22Rv1 (cell line): ENCODE measurements around the gene DSG1.
A peak's percentile ranks its signal among the peaks of the same experiment; 100 is the strongest.

ENCODE experiments used
- H3K27ac ChIP-seq: fragments of 450-650 bp; 2 replicates; pipeline ENCODE4 v1.5.1; 2017
- CTCF ChIP-seq: fragments of 450-650 bp; IDR thresholded peaks from 2 replicates; pipeline ENCODE4 v1.5.1; 2017; ENCODE audit warnings: mild to moderate bottlenecking
- ZFX ChIP-seq: fragments of 450-650 bp; IDR thresholded peaks from 2 replicates; pipeline ENCODE4 v1.6.1; 2017; ENCODE audit warnings: antibody characterized with exemption, borderline replicate concordance

DSG1 gene

DNA sequence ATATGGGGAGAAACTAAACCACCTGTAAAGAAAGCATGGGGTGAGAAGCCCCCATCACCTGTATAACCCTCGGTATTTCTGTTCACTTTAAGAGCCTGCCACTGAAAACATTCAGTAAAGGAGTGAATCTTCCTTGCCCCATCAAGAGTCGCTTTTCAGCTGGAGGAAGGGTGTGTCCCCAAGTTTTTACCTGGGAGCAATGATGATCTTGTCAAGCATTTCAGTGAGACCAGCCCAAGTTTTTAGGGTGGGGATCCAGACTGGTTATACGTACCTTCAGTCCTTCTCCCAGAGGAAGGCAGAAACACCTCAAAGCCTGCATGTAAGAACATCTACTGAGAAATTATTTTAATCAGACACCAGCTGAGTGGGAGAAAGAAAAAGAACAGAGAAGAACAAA, at the start of gene DSG1:
DSG1 (plus strand) TSS at position 301 of the 400 bp plus-strand sequence. CDS start 141 bp downstream, outside the sequence.
- H3K27ac ChIP-seq = no peak within 1 kb of the TSS
- TF ChIP-seq CTCF (no peak), ZFX (no peak)

DNA sequence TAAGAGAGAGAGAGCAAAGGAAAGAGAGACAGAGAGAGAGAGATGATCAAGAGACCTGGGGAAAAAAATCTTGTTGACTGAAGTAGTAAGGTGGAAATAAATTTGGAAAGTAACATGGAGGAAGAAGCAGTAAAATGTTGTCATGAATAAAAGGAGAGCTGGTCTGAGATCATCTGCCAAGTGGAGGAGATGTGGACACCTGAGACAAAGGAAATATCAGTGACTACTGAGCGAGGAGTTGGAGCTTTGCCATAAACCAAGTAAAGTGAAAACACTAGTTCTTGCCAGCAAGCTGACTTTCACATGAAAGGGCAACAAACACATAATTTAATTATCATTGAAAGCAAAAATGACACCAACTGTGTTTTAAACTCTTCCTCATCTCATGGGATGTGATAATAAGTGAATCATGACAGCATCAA, 49.0 kb upstream of the DSG1 start:
- H3K27ac ChIP-seq = no peak overlapping the region
- TF ChIP-seq CTCF (no peak), ZFX (no peak)

- no peak overlapping the region for H3K27ac ChIP-seq
Observed at GRCh38 chr18:31269566-31269965, 48.4 kb upstream of the DSG1 start.

DNA sequence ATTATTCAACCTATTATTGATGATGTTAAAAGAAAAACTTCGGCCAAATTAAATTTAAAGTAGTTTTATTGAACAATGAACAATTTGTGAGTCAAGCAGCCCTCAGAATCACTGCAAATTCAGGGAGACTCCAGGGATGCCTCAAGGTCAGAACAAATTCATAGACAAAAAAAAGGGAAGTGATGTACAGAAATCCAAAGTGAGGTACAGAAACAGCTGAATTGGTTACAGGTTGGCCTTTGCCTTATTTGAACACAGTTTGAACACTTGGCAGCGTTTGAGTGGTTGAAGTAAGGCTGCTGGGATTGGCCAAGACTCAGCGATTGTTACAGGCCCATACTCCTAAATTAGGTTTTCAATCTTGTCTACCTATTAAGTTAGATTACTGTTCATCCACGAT, 47.4 kb upstream of the DSG1 start:
- TF ChIP-seq ZFX = no peak
- TF ChIP-seq CTCF = no peak
- H3K27ac ChIP-seq = no peak overlapping the region

More at GRCh38 chr18:31269566-31269965, 48.4 kb upstream of the DSG1 start:
- TF ChIP-seq CTCF (no peak), ZFX (no peak)

- peak overlapping the region; percentile 29 for H3K27ac ChIP-seq
- TF ChIP-seq ZFX (no peak), CTCF (no peak)
Observed at GRCh38 chr18:31273812-31274527, 44.0 kb upstream of the DSG1 start.

DNA sequence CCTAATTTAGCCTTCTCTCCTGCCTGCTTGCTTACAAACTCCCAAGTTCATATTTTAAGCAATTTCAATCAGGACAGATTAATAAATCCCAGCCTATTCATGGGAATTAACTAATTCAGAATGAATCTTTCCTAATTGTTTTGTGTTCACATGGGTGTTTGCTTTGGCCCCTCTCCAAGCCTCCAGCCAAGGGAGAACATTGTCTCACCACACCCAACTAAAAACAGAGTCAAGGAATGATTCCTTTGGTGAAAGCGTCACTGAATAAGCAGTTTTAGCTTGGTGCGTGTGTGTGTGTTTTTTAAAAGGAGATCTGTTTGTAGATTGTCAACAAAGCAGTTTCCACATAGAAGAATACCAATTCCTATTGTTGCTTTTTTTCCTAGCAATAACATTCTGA, 43.0 kb upstream of the DSG1 start:
- TF ChIP-seq CTCF = no peak
- TF ChIP-seq ZFX = no peak
- H3K27ac ChIP-seq = peak overlapping the region; percentile 29

DNA sequence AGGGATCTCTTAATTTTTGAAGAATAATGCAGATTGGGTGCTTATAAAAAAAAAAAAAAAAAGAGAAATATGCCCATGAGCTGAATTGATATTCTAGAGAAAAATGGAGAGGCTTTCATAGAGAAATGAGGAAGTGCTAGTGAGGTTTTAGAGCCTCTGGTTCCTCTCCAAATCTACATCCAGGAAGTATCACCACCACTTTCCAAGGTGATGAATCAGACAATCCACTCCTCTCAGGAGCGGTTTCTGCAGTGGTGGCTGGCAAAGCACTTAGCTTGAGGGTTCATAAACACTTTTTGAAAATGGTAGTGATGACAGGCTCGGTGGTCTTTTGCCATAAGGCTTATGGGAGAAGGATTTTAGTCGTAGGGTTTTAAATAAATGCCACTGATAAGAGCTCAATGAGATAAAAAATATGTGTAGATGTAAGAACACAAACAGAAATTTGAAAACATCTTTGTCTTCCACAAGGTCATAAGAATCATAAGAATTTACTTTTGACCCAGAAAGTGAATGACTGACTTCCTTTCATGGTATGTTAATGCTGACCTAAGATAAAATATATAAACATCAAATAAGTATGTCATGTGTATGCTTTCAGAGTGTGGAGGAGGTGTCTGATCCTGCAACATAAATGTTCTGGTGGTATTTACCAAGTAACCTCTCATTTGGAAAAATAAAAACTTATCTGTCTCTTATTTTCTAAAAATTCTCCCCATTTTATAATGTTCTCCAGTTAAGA, 42.1 kb upstream of the DSG1 start:
- H3K27ac ChIP-seq = peak overlapping the region; percentile 29
- TF ChIP-seq CTCF = no peak
- no peak for TF ChIP-seq ZFX
